HUES48 (cell line): ENCODE measurements around the gene SEC23A.
"Not testable (repeated sequence)": the region's sequence is repeated elsewhere in the genome, so short reads cannot be mapped to it uniquely, and the experiment has no call there.

Source experiments
- H3K27ac ChIP-seq: one replicate; pipeline ENCODE4 v1.7.0; 2013; ENCODE audit warnings: low read depth, low read length, inconsistent platforms
- H3K27me3 ChIP-seq: 2 replicates; pipeline ENCODE4 v1.6.1; 2013; ENCODE audit warnings: mild to moderate bottlenecking, low read length; ENCODE audit not compliant: control insufficient read depth, insufficient read depth
- H3K36me3 ChIP-seq: 2 replicates; pipeline ENCODE4 v1.6.1; 2013; ENCODE audit warnings: low read length; ENCODE audit not compliant: control insufficient read depth, insufficient read depth
- H3K4me1 ChIP-seq: 2 replicates; pipeline ENCODE4 v1.6.1; 2013; ENCODE audit warnings: mild to moderate bottlenecking, low read length; ENCODE audit not compliant: control insufficient read depth, insufficient read depth
- H3K4me3 ChIP-seq: 2 replicates; pipeline ENCODE4 v1.5.1; 2013; ENCODE audit warnings: mild to moderate bottlenecking, low read depth, low read length
- H3K9ac ChIP-seq: 2 replicates; pipeline ENCODE4 v1.6.1; 2013; ENCODE audit warnings: mild to moderate bottlenecking, low read depth, low read length, moderate library complexity
- H3K9me3 ChIP-seq: 2 replicates; pipeline ENCODE4 v1.6.1; 2013; ENCODE audit warnings: low read length; ENCODE audit not compliant: control insufficient read depth, insufficient read depth

SEC23A gene

DNA sequence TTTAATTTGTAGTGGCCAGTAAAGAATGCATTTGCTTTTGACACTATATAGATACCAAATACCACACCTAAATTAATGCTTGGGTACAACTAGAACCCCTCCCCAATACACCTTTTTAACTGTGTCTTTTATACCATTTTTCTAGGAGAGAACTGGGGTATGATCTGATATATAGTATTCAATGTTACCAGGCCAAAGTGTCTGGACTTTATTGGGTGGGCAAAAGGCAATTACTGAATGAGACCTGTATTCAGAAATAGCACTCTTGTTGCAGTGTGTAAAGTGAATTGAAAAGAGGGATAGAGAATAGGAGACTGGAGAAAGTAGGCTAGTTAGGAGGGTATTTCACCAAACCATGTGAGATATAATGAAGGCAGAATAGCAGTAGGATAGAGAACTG is 74.4 kb downstream of the SEC23A start:
- Histone ChIP-seq H3K4me1 (no peaks in the 10 kb centered on the region), H3K27ac (no peak overlapping the region)

DNA sequence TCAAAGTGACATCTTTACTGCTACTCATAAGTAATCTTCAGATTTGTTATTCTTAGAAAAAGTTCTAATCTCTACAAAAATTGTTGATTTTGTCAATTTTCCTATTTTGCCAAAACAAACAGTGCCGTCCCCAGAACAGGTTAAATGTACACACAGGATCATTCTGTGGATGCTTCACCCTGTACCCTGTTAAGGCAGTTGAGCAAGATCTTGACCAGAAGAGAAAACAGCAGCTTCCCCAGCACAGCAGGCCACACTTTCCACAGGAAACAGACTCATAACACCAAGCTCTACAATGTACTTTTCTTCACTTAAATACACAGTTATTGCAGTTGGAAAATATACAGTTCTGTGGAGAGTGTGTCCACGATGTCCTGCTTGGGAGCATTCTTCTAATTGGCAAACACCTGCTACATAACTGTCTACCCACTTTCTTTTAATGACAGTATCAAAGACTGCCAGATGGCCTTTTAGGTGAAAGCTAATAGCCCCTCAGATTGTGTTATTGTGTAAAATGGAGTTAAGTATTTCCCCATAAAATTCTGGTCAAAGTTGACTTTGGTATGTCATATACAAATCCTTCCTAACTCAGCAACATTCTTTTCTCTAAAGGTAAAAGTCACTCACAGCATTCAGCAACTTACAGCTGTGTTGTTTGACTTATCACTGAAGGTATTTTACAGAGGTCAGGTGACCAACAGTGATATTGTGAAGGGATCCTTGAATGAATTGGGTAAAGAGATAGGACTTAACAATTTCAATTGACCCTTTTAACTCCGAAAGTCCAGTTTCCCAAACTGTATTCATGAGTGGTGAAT is 77.0 kb downstream of the SEC23A start:
- H3K9ac ChIP-seq: no peak overlapping the region
- no peaks in the 10 kb centered on the region for H3K27me3 ChIP-seq
- H3K4me1 ChIP-seq: no peaks in the 10 kb centered on the region
- H3K4me3 ChIP-seq: no peak overlapping the region
- no peaks in the 10 kb centered on the region for H3K9me3 ChIP-seq
- no peak overlapping the region for H3K27ac ChIP-seq
- peaks cover 24% of the 10 kb centered on the region for H3K36me3 ChIP-seq

More for the DNA sequence above, 74.4 kb downstream of the SEC23A start:
- Histone ChIP-seq H3K9ac (no peak overlapping the region), H3K4me3 (no peak overlapping the region), H3K36me3 (peaks cover 48% of the 10 kb centered on the region), H3K9me3 (no peaks in the 10 kb centered on the region), H3K27me3 (no peaks in the 10 kb centered on the region)

DNA sequence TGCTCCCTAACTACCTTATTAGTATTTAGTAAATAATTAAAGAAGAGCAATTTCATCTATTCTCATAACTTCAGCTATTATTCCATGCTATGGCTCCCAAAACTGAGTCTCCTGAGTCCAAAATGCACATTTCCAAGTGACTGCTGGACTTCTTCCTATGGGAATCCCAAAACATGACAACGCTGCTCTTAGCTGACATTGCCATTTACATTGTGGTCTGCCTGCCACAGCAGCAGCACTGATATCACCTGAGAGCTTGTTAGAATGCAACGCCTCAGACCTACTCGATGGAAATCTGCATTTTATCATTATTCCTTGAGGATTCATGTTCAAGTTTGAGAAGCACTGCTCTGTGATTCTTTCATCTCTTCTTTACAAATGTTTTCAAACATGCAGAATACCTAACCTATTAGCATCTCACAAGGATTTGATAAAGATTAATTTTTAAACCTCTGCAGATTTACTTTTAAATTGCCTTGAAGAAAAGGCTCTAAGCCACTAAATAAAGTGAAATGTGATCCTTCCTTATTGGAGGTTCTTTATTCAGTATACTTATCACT is 77.7 kb downstream of the SEC23A start:
- no peak overlapping the region for H3K27ac ChIP-seq
- no peaks in the 10 kb centered on the region for H3K9me3 ChIP-seq
- H3K9ac ChIP-seq: no peak overlapping the region
- H3K27me3 ChIP-seq: no peaks in the 10 kb centered on the region
- H3K4me1 ChIP-seq: no peaks in the 10 kb centered on the region
- H3K4me3 ChIP-seq: no peak overlapping the region
- H3K36me3 ChIP-seq: peaks cover 17% of the 10 kb centered on the region

DNA sequence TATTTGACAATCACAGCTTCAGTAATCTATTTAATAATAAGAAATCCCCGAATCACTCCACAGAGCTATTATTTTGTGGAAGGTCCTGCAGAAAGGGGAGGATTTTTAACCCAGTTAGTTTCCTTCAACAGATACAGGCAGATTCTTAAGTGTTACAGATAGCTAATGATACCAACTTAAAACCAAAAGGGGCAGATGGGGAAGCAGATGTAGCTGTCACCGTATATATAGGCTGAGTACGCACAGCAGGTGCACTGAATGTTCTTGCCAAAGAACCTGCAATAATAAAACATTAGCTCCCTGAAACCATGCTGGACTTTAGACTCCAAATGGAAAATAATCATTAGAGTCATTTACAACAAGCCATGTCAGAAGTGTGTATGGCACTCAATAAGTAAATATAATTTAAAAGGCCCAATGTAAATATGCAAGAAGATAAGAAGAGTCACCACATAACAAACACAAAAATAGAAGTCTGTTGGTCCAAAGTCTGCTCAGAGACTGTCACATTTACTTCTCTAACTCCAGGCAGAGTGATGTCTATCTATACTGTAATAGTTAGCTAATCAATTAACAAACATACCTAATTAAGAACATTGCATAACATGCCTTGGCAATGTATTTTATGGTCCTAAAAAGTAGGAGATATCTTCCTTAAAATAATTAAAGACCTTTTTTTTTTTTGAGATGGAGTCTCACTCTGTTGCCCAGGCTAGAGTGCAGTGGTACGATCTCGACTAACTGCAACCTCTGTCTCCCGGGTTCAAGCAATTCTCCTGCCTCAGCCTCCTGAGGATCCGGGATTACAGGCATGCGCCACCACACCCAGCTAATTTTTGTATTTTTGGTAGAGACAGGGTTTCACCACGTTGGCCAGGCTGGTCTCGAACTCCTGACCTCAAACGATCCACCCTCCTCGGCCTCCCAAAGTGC is 78.8 kb downstream of the SEC23A start:
- H3K36me3 ChIP-seq: peaks cover 6% of the 10 kb centered on the region; the same call in 1 of the 2 replicates
- H3K27me3 ChIP-seq: no peaks in the 10 kb centered on the region
- no peak overlapping the region for H3K9ac ChIP-seq
- no peak overlapping the region for H3K4me3 ChIP-seq
- no peaks in the 10 kb centered on the region for H3K4me1 ChIP-seq
- H3K27ac ChIP-seq: no peak overlapping the region
- no peaks in the 10 kb centered on the region for H3K9me3 ChIP-seq

DNA sequence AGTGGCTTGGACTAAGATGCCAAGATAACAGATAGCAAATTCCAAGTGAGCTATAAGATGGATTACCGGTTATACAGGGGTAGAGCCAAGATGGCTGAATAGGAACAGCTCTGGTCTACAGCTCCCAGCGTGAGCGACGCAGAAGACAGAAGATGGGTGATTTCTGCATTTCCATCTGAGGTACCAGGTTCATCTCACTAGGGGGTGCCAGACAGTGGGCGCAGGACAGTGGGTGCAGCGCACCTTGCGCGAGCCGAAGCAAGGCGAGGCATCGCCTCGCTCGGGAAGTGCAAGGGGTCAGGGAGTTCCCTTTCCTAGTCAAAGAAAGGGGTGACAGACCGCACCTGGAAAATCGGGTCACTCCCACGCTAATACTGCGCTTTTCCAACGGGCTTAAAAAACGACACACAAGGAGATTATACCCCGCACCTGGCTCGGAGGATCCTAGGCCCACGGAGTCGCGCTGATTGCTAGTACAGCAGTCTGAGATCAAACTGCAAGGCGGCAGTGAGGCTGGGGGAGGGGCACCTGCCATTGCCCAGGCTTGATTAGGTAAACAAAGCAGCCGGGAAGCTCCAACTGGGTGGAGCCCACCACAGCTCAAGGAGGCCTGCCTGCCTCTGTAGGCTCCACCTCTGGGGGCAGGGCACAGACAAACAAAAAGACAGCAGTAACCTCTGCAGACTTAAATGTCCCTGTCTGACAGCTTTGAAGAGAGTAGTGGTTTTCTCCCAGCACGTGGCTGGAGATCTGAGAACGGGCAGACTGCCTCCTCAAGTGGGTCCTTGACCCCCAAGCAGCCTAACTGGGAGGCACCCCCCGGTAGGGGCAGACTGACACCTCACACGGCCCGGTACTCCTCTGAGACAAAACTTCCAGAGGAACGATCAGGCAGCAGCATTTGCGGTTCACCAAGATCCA is 85.7 kb downstream of the SEC23A start:
- H3K36me3 ChIP-seq, H3K27me3 ChIP-seq, H3K9me3 ChIP-seq, H3K4me1 ChIP-seq: not testable (repeated sequence)
- H3K9ac ChIP-seq: peak overlapping the region; percentile 70; the same call in 1 of the 2 replicates
- H3K27ac ChIP-seq: peak overlapping the region; percentile 55
- peak overlapping the region; percentile 80 for H3K4me3 ChIP-seq

DNA sequence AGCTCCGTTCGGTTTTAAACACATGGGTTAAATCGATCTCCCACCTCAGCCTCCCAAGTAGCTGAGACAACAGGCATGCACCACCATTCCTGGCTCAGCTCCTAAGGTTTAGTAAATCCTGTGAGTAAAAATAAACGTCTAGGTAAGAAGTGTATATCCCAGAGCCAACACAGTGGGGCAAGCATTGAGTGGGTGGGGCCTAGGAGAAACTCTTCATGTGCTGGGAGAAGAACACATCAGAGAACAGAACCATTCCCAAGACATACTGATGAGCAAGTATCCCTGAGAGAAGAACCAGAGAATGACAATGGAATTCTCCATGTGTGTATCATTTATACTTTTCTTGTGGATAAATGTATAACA is 86.3 kb downstream of the SEC23A start:
- no peaks in the 10 kb centered on the region for H3K9me3 ChIP-seq
- H3K4me1 ChIP-seq: peaks cover 3% of the 10 kb centered on the region; the same call in 1 of the 2 replicates
- H3K27ac ChIP-seq: no peak overlapping the region
- H3K9ac ChIP-seq: no peak overlapping the region
- no peaks in the 10 kb centered on the region for H3K27me3 ChIP-seq
- H3K36me3 ChIP-seq: no peaks in the 10 kb centered on the region
- peak overlapping the region; percentile 80 for H3K4me3 ChIP-seq

GRCh38 chr14:39015964-39016577 is 87.0 kb downstream of the SEC23A start:
- peaks cover 3% of the 10 kb centered on the region; the same call in 1 of the 2 replicates for H3K4me1 ChIP-seq
- no peak overlapping the region for H3K27ac ChIP-seq
- H3K9ac ChIP-seq: no peak overlapping the region
- no peak overlapping the region for H3K4me3 ChIP-seq
- no peaks in the 10 kb centered on the region for H3K36me3 ChIP-seq
- H3K27me3 ChIP-seq: no peaks in the 10 kb centered on the region
- no peaks in the 10 kb centered on the region for H3K9me3 ChIP-seq

GRCh38 chr14:39015360-39015961 is 87.6 kb downstream of the SEC23A start:
- H3K9ac ChIP-seq: no peak overlapping the region
- H3K9me3 ChIP-seq: no peaks in the 10 kb centered on the region
- H3K4me1 ChIP-seq: peaks cover 3% of the 10 kb centered on the region; the same call in 1 of the 2 replicates
- H3K4me3 ChIP-seq: no peak overlapping the region
- no peaks in the 10 kb centered on the region for H3K36me3 ChIP-seq
- H3K27ac ChIP-seq: no peak overlapping the region
- H3K27me3 ChIP-seq: no peaks in the 10 kb centered on the region

DNA sequence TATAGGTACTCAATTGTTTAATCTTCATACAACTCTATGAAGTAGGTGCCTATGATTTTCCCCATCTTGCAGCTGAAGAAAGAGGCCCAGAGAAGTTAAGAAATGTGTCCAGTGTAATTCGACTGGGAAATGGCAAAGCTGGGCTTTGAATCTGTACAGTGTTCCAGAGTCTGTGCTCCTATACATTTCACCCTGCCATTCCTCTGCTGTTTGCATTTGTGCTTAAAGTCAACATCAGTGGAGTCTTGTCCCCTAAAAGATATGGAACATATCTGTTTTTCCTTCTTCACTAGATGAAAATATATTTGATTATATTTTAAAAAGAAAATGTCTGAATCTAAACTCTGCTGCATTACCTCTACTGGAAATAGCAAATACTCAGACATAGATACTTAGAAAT is 88.6 kb downstream of the SEC23A start:
- H3K27me3 ChIP-seq: no peaks in the 10 kb centered on the region
- H3K9me3 ChIP-seq: no peaks in the 10 kb centered on the region
- H3K36me3 ChIP-seq: no peaks in the 10 kb centered on the region
- no peak overlapping the region for H3K9ac ChIP-seq
- H3K27ac ChIP-seq: no peak overlapping the region
- peaks cover 3% of the 10 kb centered on the region; the same call in 1 of the 2 replicates for H3K4me1 ChIP-seq
- no peak overlapping the region for H3K4me3 ChIP-seq
